ENCODE results near the gene RPA1. TPM values are rescaled to one million over a fixed set of nuclear protein-coding genes. Genes with fewer than 3 reads are reported as not detected.
A peak's percentile ranks its signal among the peaks of the same experiment; 100 is the strongest.

Gene RPA1
- total RNA-seq, 2 experiments from 2014 or later, result 159 to 168 TPM

GRCh38 chr17:1865252-1866037, 35.6 kb downstream of the RPA1 start:
- intact Hi-C loops (cut with micrococcal nuclease), result loop anchor here (2.0 kb wide), 1 partner anchor 145 kb away; no protein-coding TSS in a partner anchor
- peak; percentile 65 for DNase-seq
- ChIA-PET CTCF (interaction anchor here (0.7 to 2.3 kb wide), 13 partner anchors 9 to 379 kb away, joined by 3 to 25 read pairs (median 4); partner anchors contain the start of genes RPA1 and SMYD4), POLR2A (no interaction called here)
- Mint-ChIP-seq H3K27ac (no peak overlapping the region), H3K4me3 (no peak overlapping the region), H3K36me3 (peaks cover 5% of the 10 kb centered on the region), H3K27me3 (no peaks in the 10 kb centered on the region), H3K4me1 (ENCODE audit: low read depth) (peaks cover 15% of the 10 kb centered on the region), H3K9me3 (no peaks in the 10 kb centered on the region)

GRCh38 chr17:1867307-1867706, 37.5 kb downstream of the RPA1 start:
- POLR2A ChIA-PET, result no interaction called here

GRCh38 chr17:1868090-1868489, 38.3 kb downstream of the RPA1 start:
- ChIA-PET POLR2A (no interaction called here), CTCF (interaction anchor here (0.5 to 1.0 kb wide), 2 partner anchors 30 to 46 kb away, joined by 3 read pairs; no protein-coding TSS in a partner anchor)
- H3K4me1 Mint-ChIP-seq (ENCODE audit: low read depth), result peaks cover 42% of the 10 kb centered on the region

More at GRCh38 chr17:1867307-1867706, 37.5 kb downstream of the RPA1 start:
- H3K27ac Mint-ChIP-seq, result no peak overlapping the region
- peaks cover 7% of the 10 kb centered on the region for H3K36me3 Mint-ChIP-seq
- intact Hi-C loops (cut with micrococcal nuclease), result no loop called here
- no peak for DNase-seq
- H3K9me3 Mint-ChIP-seq, result no peaks in the 10 kb centered on the region
- CTCF ChIA-PET, result interaction anchor here (1.0 kb wide), 1 partner anchor 14 kb away, joined by 3 read pairs; no protein-coding TSS in a partner anchor
- H3K4me1 Mint-ChIP-seq (ENCODE audit: low read depth), result peaks cover 34% of the 10 kb centered on the region
- H3K27me3 Mint-ChIP-seq, result no peaks in the 10 kb centered on the region
- no peak overlapping the region for H3K4me3 Mint-ChIP-seq

GRCh38 chr17:1870592-1870991, 40.8 kb downstream of the RPA1 start:
- intact Hi-C loops (cut with micrococcal nuclease), result loop anchor here (10.0 kb wide), 1 partner anchor 164 kb away; the partner anchor contains the start of gene DPH1
- Mint-ChIP-seq H3K9me3 (no peaks in the 10 kb centered on the region), H3K36me3 (peaks cover 28% of the 10 kb centered on the region), H3K4me3 (peak overlapping the region; percentile 14), H3K27me3 (no peaks in the 10 kb centered on the region), H3K4me1 (ENCODE audit: low read depth) (peaks cover 50% of the 10 kb centered on the region), H3K27ac (peak overlapping the region; percentile 73)
- ChIA-PET CTCF (interaction anchor here (1.2 to 1.6 kb wide), 6 partner anchors 39 to 222 kb away, joined by 3 to 5 read pairs (median 4); partner anchors contain the start of genes DPH1 and WDR81), POLR2A (interaction anchor here (1.0 kb wide), 1 partner anchor 147 kb away, joined by 3 read pairs; no protein-coding TSS in a partner anchor)
- DNase-seq, result peak; percentile 12

More at GRCh38 chr17:1868090-1868489, 38.3 kb downstream of the RPA1 start:
- Mint-ChIP-seq H3K27me3 (no peaks in the 10 kb centered on the region), H3K36me3 (peaks cover 12% of the 10 kb centered on the region), H3K9me3 (no peaks in the 10 kb centered on the region), H3K4me3 (no peak overlapping the region), H3K27ac (no peak overlapping the region)
- DNase-seq, result no peak
- intact Hi-C loops (cut with micrococcal nuclease), result no loop called here

GRCh38 chr17:1871756-1872155, 42.0 kb downstream of the RPA1 start:
- POLR2A ChIA-PET, result no interaction called here
- Mint-ChIP-seq H3K27me3 (no peaks in the 10 kb centered on the region), H3K9me3 (no peaks in the 10 kb centered on the region), H3K4me1 (ENCODE audit: low read depth) (peaks cover 50% of the 10 kb centered on the region), H3K27ac (peak overlapping the region; percentile 51), H3K4me3 (no peak overlapping the region), H3K36me3 (peaks cover 33% of the 10 kb centered on the region)
- CTCF ChIA-PET, result interaction anchor here (1.0 to 1.2 kb wide), 2 partner anchors 10 to 147 kb away, joined by 3 to 4 read pairs; partner anchors contain the start of gene WDR81
- intact Hi-C loops (cut with micrococcal nuclease), result loop anchor here (2.0 to 10.0 kb wide), 2 partner anchors 155 to 163 kb away; partner anchors contain the start of gene DPH1
- peak; percentile 20 for DNase-seq

- Mint-ChIP-seq H3K9me3 (no peaks in the 10 kb centered on the region), H3K4me1 (ENCODE audit: low read depth) (peaks cover 50% of the 10 kb centered on the region), H3K27me3 (no peaks in the 10 kb centered on the region), H3K36me3 (peaks cover 38% of the 10 kb centered on the region), H3K4me3 (no peak overlapping the region), H3K27ac (peak overlapping the region; percentile 51)
- DNase-seq, result no peak
- ChIA-PET CTCF (interaction anchor here (0.9 to 1.0 kb wide), 2 partner anchors 10 to 11 kb away, joined by 4 read pairs; no protein-coding TSS in a partner anchor), POLR2A (interaction anchor here (1.0 kb wide), 1 partner anchor 155 kb away, joined by 3 read pairs; no protein-coding TSS in a partner anchor)
- intact Hi-C loops (cut with micrococcal nuclease), result loop anchor here (2.0 to 10.0 kb wide), 2 partner anchors 155 to 163 kb away; partner anchors contain the start of gene DPH1
Observed at GRCh38 chr17:1872254-1872653, 42.4 kb downstream of the RPA1 start.

GRCh38 chr17:1872976-1873375, 43.2 kb downstream of the RPA1 start:
- ChIA-PET CTCF (interaction anchor here (0.9 kb wide), 1 partner anchor 10 kb away, joined by 4 read pairs; no protein-coding TSS in a partner anchor), POLR2A (interaction anchor here (1.0 kb wide), 1 partner anchor 156 kb away, joined by 3 read pairs; no protein-coding TSS in a partner anchor)
- Mint-ChIP-seq H3K36me3 (peaks cover 44% of the 10 kb centered on the region), H3K4me1 (ENCODE audit: low read depth) (peaks cover 50% of the 10 kb centered on the region), H3K27me3 (no peaks in the 10 kb centered on the region), H3K4me3 (peak overlapping the region; percentile 20), H3K27ac (peak overlapping the region; percentile 84), H3K9me3 (no peaks in the 10 kb centered on the region)
- peak; percentile 36 for DNase-seq
- intact Hi-C loops (cut with micrococcal nuclease), result loop anchor here (1.0 to 10.0 kb wide), 3 partner anchors 39 to 162 kb away; partner anchors contain the start of gene DPH1

- peak; percentile 27 for DNase-seq
- CTCF ChIA-PET, result interaction anchor here (1.0 kb wide), 1 partner anchor 11 kb away, joined by 3 read pairs; no protein-coding TSS in a partner anchor
- Mint-ChIP-seq H3K36me3 (peaks cover 45% of the 10 kb centered on the region), H3K9me3 (no peaks in the 10 kb centered on the region), H3K4me3 (peak overlapping the region; percentile 20), H3K27ac (peak overlapping the region; percentile 84), H3K4me1 (ENCODE audit: low read depth) (peaks cover 50% of the 10 kb centered on the region), H3K27me3 (no peaks in the 10 kb centered on the region)
- intact Hi-C loops (cut with micrococcal nuclease), result loop anchor here (1.0 to 10.0 kb wide), 3 partner anchors 39 to 161 kb away; partner anchors contain the start of gene DPH1
- POLR2A ChIA-PET, result no interaction called here
Observed at GRCh38 chr17:1873418-1873817, 43.6 kb downstream of the RPA1 start.

- Mint-ChIP-seq H3K4me1 (ENCODE audit: low read depth) (peaks cover 37% of the 10 kb centered on the region), H3K27me3 (no peaks in the 10 kb centered on the region), H3K36me3 (peaks cover 62% of the 10 kb centered on the region), H3K9me3 (no peaks in the 10 kb centered on the region), H3K27ac (no peak overlapping the region), H3K4me3 (no peak overlapping the region)
- no peak for DNase-seq
- CTCF ChIA-PET, result interaction anchor here (1.2 to 2.3 kb wide), 2 partner anchors 10 to 155 kb away, joined by 4 to 6 read pairs; no protein-coding TSS in a partner anchor
- POLR2A ChIA-PET, result no interaction called here
- intact Hi-C loops (cut with micrococcal nuclease), result loop anchor here (10.0 kb wide), 1 partner anchor 159 kb away; the partner anchor contains the start of gene DPH1
Observed at GRCh38 chr17:1875597-1875996, 45.8 kb downstream of the RPA1 start.

- Mint-ChIP-seq H3K27me3 (no peaks in the 10 kb centered on the region), H3K4me1 (ENCODE audit: low read depth) (peaks cover 8% of the 10 kb centered on the region), H3K4me3 (no peak overlapping the region), H3K9me3 (no peaks in the 10 kb centered on the region), H3K36me3 (peaks cover 57% of the 10 kb centered on the region), H3K27ac (no peak overlapping the region)
- ChIA-PET CTCF (interaction anchor here (1.4 to 1.9 kb wide), 2 partner anchors 13 kb away, joined by 6 to 8 read pairs; no protein-coding TSS in a partner anchor), POLR2A (no interaction called here)
- no peak for DNase-seq
- intact Hi-C loops (cut with micrococcal nuclease), result loop anchor here (10.0 kb wide), 1 partner anchor 156 kb away; the partner anchor contains the start of gene DPH1
Observed at GRCh38 chr17:1878419-1879121, 48.8 kb downstream of the RPA1 start.
